Prostate gland (tissue), 2 donors: ENCODE measurements around the gene ODC1. TPM values are rescaled to one million over a fixed set of nuclear protein-coding genes. Genes with fewer than 3 reads are reported as not detected.

Experiments used
- DNase-seq: peaks from one replicate; pipeline ENCODE4 v3.0.0-alpha.2; 2019; ENCODE audit warnings: low spot score
- H3K27ac ChIP-seq, 2 donors: fragments of 200-600 bp; sonication (generic); 2 replicates each; pipeline ENCODE4 v1.5.1; 2017 to 2019
- H3K27me3 ChIP-seq: fragments of 200-600 bp; sonication (generic); replicated peaks from 2 replicates; pipeline ENCODE4 v1.5.1; 2019; ENCODE audit not compliant: insufficient read depth
- H3K36me3 ChIP-seq, 2 donors: fragments of 200-600 bp; sonication (generic); 1 replicate in 1 of 2; 2 replicates in 1 of 2; pipeline versions ENCODE4 v1.5.1 to v1.8.1; 2017 to 2019
- H3K4me1 ChIP-seq: fragments of 200-600 bp; sonication (generic); replicated peaks from 2 replicates; pipeline ENCODE4 v1.5.1; 2019
- H3K4me3 ChIP-seq, 2 donors: fragments of 200-600 bp; sonication (generic); 2 replicates each; pipeline ENCODE4 v1.5.1; 2017 to 2019
- H3K9me3 ChIP-seq: fragments of 200-600 bp; sonication (generic); 2 replicates; pipeline ENCODE4 v1.5.1; 2017
- POLR2A ChIP-seq: fragments of 450-650 bp; IDR thresholded peaks from one replicate; pipeline ENCODE4 v1.6.1; 2016; ENCODE audit warnings: antibody characterized with exemption, mild to moderate bottlenecking
- POLR2AphosphoS5 ChIP-seq: sonication (generic); formaldehyde crosslinking; IDR thresholded peaks from one replicate; pipeline ENCODE4 v1.6.1; 2017; ENCODE audit warnings: antibody characterized with exemption
- WGBS: methylation state at CpG from one replicate; pipeline ENCODE4 v1.1.5; 2018; 5-methylcytosine and 5-hydroxymethylcytosine counted together
- intact Hi-C: fragments of 100-400 bp; cut with DNase I; formaldehyde crosslinking; loops from one replicate; pipeline ENCODE4 v1.14.2; 2022
- total RNA-seq, 2 donors: library from RNA; depleted of rRNA; stranded (reverse); fragments of >200 nt; gene quantifications; one replicate each; pipeline ENCODE4 v1.1.0, GENCODE V29; 2016
- TF ChIP-seq, protein P1 (sequence below), 4 experiments: fragments of 200-600 bp in 2 of 4; fragments of 450-650 bp in 2 of 4; sonication (generic) in 2 of 4; IDR thresholded peaks; 1 replicate in 3 of 4; 2 replicates in 1 of 4; pipeline ENCODE4 v1.5.1; 2016 to 2019; ENCODE audit warnings: antibody characterized with exemption in 4 of 4, mild to moderate bottlenecking in 2 of 4, moderate library complexity in 2 of 4

ODC1 gene
- total RNA-seq, 2 donors from 2014 or later: 147 to 261 TPM

DNA sequence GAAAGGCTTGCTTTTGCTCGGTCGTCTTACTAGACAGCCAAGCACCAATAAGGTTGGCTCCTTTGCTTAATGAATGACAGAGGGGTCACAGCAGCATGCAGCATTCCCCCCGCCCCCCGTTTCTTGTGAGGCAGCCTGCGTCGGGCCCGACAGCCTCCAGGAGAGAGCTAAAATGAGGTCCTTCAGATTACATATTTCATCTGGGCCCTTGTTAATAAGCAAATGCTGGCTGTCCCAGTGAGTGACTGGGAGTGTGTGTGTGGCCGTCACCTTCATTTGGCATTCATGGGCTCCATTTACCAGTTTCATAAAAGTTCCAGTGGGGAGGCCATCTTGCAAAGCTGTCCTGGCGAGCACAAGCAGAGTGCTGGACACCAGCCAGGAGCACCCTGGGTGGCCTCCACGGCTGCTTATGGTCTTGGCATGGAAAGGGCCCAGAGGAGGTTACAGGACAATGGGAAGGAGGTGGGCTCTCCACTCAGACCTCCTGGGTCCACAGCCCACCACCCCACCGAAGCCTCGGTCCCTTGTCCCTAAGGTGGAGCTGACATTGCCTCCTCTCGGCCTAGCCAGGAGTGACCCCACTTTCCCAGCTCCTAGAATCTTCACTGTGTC, 37.2 kb downstream of the ODC1 start:
- no peak overlapping the region for H3K4me3 ChIP-seq
- H3K4me1 ChIP-seq: no peaks in the 10 kb centered on the region
- TF ChIP-seq, protein P1, sequence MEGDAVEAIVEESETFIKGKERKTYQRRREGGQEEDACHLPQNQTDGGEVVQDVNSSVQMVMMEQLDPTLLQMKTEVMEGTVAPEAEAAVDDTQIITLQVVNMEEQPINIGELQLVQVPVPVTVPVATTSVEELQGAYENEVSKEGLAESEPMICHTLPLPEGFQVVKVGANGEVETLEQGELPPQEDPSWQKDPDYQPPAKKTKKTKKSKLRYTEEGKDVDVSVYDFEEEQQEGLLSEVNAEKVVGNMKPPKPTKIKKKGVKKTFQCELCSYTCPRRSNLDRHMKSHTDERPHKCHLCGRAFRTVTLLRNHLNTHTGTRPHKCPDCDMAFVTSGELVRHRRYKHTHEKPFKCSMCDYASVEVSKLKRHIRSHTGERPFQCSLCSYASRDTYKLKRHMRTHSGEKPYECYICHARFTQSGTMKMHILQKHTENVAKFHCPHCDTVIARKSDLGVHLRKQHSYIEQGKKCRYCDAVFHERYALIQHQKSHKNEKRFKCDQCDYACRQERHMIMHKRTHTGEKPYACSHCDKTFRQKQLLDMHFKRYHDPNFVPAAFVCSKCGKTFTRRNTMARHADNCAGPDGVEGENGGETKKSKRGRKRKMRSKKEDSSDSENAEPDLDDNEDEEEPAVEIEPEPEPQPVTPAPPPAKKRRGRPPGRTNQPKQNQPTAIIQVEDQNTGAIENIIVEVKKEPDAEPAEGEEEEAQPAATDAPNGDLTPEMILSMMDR (IDR thresholded peaks at IDR 0.05): no peak
- TF ChIP-seq POLR2A (no peak), POLR2AphosphoS5 (no peak)
- no peak overlapping the region for H3K27ac ChIP-seq
- no peaks in the 10 kb centered on the region for H3K27me3 ChIP-seq
- DNase-seq: no peak
- intact Hi-C loops: no loop called here
- H3K9me3 ChIP-seq: no peaks in the 10 kb centered on the region
- 84% methylated on average over 13 of the region's 13 CpGs for WGBS
- H3K36me3 ChIP-seq: no peaks in the 10 kb centered on the region

GRCh38 chr2:10410001-10410822, 37.9 kb downstream of the ODC1 start:
- Histone ChIP-seq H3K27me3 (no peaks in the 10 kb centered on the region), H3K27ac (no peak overlapping the region), H3K4me3 (no peak overlapping the region), H3K9me3 (no peaks in the 10 kb centered on the region), H3K36me3 (no peaks in the 10 kb centered on the region), H3K4me1 (peaks cover 1% of the 10 kb centered on the region)
- no peak for TF ChIP-seq POLR2AphosphoS5
- TF ChIP-seq, protein P1 (IDR thresholded peaks at IDR 0.05): no peak
- TF ChIP-seq POLR2A: no peak
- DNase-seq: no peak
- 74% methylated on average over 14 of the region's 14 CpGs for WGBS
- intact Hi-C loops: no loop called here

DNA sequence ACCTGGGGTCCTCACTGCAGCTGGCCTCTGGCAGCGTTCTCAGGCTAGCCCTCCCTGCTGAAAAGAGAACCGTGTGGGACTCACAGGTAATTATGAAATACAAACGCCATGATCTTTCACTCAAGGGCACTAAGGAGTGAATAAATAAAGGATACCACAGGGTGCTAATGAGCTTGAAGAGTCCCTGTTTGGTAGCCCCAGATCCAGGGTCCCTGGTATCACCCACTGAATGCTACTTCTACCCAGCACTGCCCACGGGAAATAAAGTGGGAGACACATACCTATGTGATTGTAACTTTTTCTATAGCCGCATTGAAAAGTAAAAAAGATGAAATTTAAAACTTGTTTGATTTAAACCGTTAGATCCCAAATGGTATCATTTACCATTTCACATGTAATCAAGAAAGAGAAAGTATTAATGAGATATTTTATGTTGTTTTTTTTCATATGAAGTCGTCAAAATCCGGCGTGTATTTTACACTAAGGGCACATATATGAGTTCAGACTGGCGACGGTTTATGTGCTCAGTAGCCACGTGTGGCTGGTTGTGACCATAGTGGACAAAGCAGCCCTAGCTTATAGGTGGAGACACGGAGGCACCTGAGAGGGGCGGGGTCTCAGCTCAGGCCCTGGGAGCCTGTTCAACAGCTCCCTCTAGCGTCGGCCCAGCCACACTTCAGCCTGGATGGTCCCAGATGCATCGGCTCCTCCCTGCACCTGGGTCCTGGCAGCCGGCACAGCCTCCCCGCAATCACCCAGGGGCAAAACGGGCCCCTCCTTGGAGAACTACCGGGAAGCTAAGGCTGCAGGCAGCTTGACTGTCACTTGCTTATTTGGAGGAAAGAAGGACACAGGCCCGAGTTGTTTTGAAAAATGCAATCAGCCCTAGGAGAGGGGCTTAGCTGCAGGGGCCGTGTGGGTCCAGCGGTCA, 39.2 kb downstream of the ODC1 start:
- H3K4me1 ChIP-seq: peaks cover 2% of the 10 kb centered on the region
- TF ChIP-seq POLR2AphosphoS5: peak; percentile 64
- no peak for TF ChIP-seq POLR2A
- TF ChIP-seq, protein P1 (IDR thresholded peaks at IDR 0.05): peak; percentile 87 to 97 (median 92)
- H3K9me3 ChIP-seq: no peaks in the 10 kb centered on the region
- H3K27me3 ChIP-seq: no peaks in the 10 kb centered on the region
- no peaks in the 10 kb centered on the region for H3K36me3 ChIP-seq
- peak overlapping the region; percentile 38 to 47 for H3K27ac ChIP-seq
- DNase-seq: peak; percentile 84
- no peak overlapping the region for H3K4me3 ChIP-seq
- intact Hi-C loops: loop anchor here (5.0 kb wide), 4 partner anchors 67 to 287 kb away; partner anchors contain the start of genes HPCAL1 and RRM2
- 22% methylated on average over 24 of the region's 24 CpGs for WGBS

DNA sequence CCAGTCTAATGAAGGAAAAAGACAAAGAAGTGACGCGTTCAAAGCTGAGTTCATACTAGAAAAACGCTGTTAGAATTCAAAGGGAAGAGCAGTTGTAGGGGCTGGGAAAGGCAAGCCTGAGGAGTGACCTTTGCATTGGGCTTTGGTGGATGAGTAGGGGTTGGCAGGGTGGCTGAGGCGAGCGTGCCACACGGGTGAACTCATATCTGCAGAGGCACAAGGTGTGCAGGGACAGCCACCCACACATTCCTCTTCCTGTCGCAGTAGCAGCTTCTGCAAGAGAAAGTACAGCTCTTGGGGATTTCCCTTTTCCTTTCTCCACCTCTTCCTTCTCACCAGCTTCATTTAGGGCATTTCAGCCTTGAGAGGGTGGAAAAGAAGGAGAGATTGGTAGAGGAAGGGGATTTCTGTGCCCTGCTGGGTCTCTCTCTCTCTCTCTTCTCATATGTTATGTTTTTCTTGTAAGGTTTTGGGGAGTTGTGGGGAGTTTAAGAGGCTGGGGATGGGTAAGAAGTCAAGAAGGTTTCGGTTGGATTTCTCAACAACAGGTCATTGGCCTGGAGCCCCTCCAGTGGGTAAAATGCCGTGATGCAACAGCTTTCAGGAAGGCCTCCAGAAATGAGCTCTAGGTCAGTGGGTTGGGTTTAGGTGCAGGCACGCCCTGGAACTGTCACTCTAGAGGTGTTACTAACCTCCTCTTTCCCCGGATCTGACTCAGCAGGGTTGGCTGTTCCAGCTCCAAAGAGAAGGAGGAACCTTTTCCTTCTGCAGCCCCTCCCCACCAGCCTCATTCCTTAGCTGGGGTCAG, 40.1 kb downstream of the ODC1 start:
- peak; percentile 70 for DNase-seq
- WGBS: 52% methylated on average over 11 of the region's 11 CpGs
- Histone ChIP-seq H3K36me3 (no peaks in the 10 kb centered on the region), H3K27me3 (no peaks in the 10 kb centered on the region), H3K27ac (peak overlapping the region; percentile 38 to 47), H3K9me3 (no peaks in the 10 kb centered on the region), H3K4me1 (peaks cover 2% of the 10 kb centered on the region), H3K4me3 (no peak overlapping the region)
- no peak for TF ChIP-seq POLR2A
- TF ChIP-seq, protein P1 (IDR thresholded peaks at IDR 0.05): peak in 1 of 4 experiments; percentile 3
- TF ChIP-seq POLR2AphosphoS5: peak; percentile 70
- intact Hi-C loops: loop anchor here (5.0 kb wide), 4 partner anchors 66 to 286 kb away; partner anchors contain the start of genes HPCAL1 and RRM2
